UCSD-AML1 (cell line): ENCODE data around the gene SMAD4.
"Not testable (repeated sequence)": the region's sequence is repeated elsewhere in the genome, so short reads cannot be mapped to it uniquely, and the experiment has no call there.

Experiments
- DNase-seq: peaks from one replicate; lab custom pipeline; 2025; ENCODE audit not compliant: unreplicated experiment; lab: John Stamatoyannopoulos, UW

The SMAD4 gene

GRCh38 chr18:51108330-51108729 is 78.3 kb downstream of the SMAD4 start:
- DNase-seq = no peak

GRCh38 chr18:51110073-51110797 is 80.2 kb downstream of the SMAD4 start:
- DNase-seq = peak; percentile 71

- not testable (repeated sequence) for DNase-seq
Observed at GRCh38 chr18:51111633-51112355, 81.8 kb downstream of the SMAD4 start.

GRCh38 chr18:51116996-51117395 is 87.0 kb downstream of the SMAD4 start:
- not testable (repeated sequence) for DNase-seq

GRCh38 chr18:51119561-51119960 is 89.5 kb downstream of the SMAD4 start:
- DNase-seq = not testable (repeated sequence)

- not testable (repeated sequence) for DNase-seq
Observed at GRCh38 chr18:51119976-51120375, 90.0 kb downstream of the SMAD4 start.

GRCh38 chr18:51120809-51121596 is 91.0 kb downstream of the SMAD4 start:
- no peak for DNase-seq

GRCh38 chr18:51121597-51121857 is 91.5 kb downstream of the SMAD4 start:
- DNase-seq = no peak

GRCh38 chr18:51122266-51123045 is 92.4 kb downstream of the SMAD4 start:
- no peak for DNase-seq

GRCh38 chr18:51123046-51123395 is 93.0 kb downstream of the SMAD4 start:
- no peak for DNase-seq

GRCh38 chr18:51123481-51123880 is 93.5 kb downstream of the SMAD4 start:
- no peak for DNase-seq

GRCh38 chr18:51123936-51124486 is 94.0 kb downstream of the SMAD4 start:
- DNase-seq = no peak

GRCh38 chr18:51125976-51126375 is 96.0 kb downstream of the SMAD4 start:
- no peak for DNase-seq

- no peak for DNase-seq
Observed at GRCh38 chr18:51127664-51128063, 97.7 kb downstream of the SMAD4 start.

- no peak for DNase-seq
Observed at GRCh38 chr18:51128533-51128932, 98.5 kb downstream of the SMAD4 start.

- DNase-seq = no peak
Observed at GRCh38 chr18:51132256-51132935, 102.4 kb downstream of the SMAD4 start.

GRCh38 chr18:51133580-51134160 is 103.7 kb downstream of the SMAD4 start:
- DNase-seq = no peak
